GM21825 (cell line): ENCODE results near the gene DIP2C.
A peak's percentile ranks its signal among the peaks of the same experiment; 100 is the strongest.

Experiments used
- ATAC-seq: cut with Tn5 transposase; IDR thresholded peaks from one replicate; pipeline ENCODE4 v1.9.1; 2021; ENCODE audit warnings: mild to moderate bottlenecking, moderate library complexity; ENCODE audit not compliant: unreplicated experiment

DIP2C gene

GRCh38 chr10:299512-299911, 390.0 kb downstream of the DIP2C start:
- no peak for ATAC-seq

GRCh38 chr10:298033-298432, 391.4 kb downstream of the DIP2C start:
- no peak for ATAC-seq

DNA sequence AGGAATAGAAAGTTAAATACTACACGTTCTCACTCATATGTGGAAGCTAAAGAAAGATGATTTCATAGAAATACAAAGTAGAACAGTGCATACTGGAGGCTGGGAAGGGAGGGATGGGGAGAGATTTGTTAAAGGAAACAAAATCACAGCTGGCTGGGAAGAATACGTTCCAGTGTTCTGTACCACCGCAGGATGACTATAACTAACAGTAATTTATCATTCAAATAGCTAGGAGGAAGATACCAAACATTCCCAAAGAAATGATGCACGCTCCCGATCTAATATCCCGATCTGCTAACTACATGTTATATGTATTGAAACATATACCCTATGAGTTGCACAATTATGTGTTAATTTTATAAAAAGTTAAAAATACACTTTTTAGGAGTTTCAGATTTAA, 391.9 kb downstream of the DIP2C start:
- ATAC-seq, result no peak

GRCh38 chr10:293636-294035, 395.8 kb downstream of the DIP2C start:
- no peak for ATAC-seq

DNA sequence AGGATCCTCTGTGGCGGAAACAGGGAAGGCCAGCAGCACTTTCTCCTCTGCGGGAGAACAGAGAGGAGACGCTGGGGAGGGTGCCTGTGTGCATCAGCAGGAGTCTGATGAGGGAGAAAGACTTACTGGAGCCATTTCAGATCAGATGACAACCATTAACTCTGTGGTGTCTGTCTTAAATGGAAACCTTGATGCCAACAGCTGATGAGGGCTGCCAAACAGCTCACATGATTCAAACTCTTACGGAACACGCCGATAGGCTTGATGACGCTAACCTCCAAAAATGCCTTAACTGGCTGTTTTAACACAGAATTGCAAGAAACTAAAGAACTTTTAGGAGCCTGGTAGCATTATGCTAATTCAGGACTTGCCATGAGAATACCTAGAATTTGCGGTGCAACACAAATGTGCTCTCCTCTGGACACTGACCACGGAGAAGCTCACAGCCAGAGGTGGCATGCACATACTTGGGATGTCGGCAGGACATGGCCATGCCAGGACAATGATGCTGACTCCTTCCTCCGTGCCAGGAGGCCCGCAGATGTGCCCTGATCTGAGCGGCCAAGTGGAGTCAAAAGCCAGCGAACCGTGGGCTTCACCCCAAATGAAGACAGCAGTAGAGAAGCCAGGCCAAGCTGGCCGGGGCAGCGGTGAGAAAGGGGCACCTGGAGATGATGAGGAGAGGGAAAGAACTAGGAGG, 399.3 kb downstream of the DIP2C start:
- no peak for ATAC-seq

DNA sequence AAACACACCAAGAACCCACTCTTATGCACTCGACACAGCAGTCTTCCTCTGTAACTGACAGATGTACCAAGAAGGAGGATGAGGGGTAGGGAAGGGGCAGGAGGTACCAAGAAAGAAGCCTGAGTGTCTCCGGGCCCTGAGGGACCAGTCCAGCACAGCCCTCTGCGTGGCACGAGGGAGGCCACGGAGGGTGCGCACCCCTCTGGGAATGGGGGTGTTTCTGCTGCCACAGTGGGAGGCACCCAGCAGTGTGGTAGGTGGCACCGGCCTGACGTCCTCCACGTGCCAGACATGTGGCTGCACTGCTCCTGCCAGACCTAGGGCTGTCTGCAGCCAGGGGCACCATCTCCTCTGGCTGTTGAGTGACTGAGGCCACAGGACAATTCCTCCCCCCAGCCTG, 399.9 kb downstream of the DIP2C start:
- no peak for ATAC-seq

- ATAC-seq, result no peak
These were observed 400.9 kb downstream of the DIP2C start for GRCh38 chr10:288316-289200.

- ATAC-seq, result no peak
These were observed 401.7 kb downstream of the DIP2C start for GRCh38 chr10:287814-288213.

DNA sequence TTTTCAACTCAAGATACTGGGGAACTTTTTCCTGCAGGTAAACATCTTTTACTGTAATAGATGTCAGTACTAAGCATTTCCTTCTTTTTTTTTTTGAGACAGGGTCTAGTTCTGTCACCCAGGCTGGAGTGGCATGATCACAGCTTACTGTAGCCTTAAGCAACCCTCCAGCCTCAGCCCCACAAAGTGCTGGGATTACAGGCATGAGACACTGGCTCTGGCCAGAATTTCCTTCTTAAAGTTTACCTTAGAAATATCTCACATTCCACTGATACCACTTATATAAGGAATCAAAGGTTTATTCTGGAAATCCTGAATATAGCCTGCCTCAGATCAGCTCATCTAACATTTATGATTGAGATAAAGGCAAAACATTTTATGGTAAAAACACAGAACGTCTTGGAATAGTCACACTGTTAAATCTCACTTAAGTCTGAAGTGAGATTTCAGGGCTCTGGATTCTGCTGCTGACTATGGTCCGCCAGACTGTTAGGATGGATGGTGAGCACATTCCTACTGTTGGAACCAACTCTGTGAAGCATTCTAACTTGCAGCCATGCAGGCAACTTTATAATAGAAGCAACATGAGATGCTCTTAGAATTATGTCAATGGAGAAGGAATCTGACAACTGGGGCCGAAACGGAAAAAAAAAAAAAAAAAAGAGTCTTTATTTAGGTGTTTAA, 402.3 kb downstream of the DIP2C start:
- no peak for ATAC-seq

GRCh38 chr10:285216-285615, 404.3 kb downstream of the DIP2C start:
- ATAC-seq, result no peak

GRCh38 chr10:283916-284356, 405.5 kb downstream of the DIP2C start:
- peak; percentile 86 for ATAC-seq

DNA sequence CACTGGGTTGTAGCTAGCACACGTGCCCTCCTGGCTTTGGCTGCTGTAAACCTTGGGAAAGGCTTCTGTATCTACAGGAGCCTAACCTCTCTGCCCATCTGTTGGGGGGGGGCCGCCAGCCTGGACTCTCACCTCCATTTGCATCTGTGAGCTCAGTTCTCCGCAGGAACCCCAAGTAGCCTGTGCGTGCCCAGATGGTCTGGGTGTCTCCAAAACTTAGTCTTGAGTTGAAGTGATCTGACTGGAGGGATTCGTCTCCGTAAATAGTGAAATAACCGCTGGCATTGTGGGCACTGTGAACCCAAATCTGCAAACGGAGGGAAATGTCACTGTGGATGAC, 406.4 kb downstream of the DIP2C start:
- no peak for ATAC-seq

DNA sequence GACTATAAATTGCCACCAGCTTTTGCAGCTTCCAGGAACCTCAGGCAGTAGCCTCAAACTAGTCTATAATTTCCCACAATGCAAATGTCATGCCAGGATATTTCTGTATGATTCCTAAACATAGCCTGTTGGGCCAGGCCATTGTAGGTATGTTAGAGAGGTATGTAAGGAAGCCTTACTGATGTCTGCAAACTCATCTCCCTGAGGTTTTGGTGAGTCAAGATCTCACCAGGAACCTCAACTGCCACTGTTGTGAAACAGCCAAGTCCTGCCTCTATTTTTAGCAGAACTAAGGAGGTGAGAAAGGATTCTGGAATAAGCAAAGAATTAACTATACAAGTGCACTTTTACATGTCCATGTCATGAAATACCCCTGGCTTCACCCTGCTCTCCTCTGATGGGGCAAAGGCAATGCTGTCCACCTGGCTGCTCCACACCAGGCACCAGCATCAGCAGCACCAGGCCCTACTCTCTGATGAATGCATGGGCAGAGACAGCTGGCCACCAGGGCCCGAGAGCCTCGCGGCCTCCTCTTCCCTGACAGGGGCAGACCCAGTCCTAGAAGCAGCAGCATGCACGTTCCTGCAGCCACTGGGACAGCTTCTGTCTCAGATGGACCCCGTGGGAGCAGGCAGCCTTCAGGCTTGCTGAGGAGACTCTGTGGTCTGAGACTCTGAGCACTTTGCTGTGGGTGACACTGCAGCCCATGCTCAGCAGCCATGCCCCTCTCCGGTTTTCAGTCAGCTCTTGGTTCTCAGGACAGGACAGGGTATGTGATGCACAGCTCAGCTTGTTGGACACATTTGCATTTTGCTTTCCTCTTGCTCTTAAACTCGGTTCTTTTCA, 407.0 kb downstream of the DIP2C start:
- ATAC-seq, result no peak

- ATAC-seq, result no peak
These were observed 409.8 kb downstream of the DIP2C start for GRCh38 chr10:279655-280054.

DNA sequence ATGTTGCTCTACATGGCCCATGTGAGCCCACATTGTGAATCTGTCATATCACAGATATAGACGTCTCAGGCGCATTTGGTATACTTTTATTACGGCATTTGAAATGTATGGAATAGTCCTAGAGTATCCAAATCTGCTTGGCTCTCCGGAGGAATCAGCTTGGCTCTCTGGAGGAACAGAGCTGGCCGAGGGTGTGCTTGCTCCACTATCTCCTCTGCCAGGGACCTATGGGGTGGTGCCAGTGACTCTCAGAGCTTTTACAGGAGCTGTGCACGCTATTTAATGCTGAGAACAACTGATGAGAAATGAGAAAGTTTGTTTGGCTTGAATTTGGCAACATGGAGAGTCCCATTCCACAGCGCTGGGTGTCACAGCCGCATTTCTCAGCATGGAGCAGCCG, 410.2 kb downstream of the DIP2C start:
- ATAC-seq, result no peak

- ATAC-seq, result no peak
These were observed 410.8 kb downstream of the DIP2C start for GRCh38 chr10:278707-279106.

GRCh38 chr10:277963-278362, 411.5 kb downstream of the DIP2C start:
- no peak for ATAC-seq

- no peak for ATAC-seq
These were observed 413.8 kb downstream of the DIP2C start for GRCh38 chr10:275680-276079.

GRCh38 chr10:274866-275265, 414.6 kb downstream of the DIP2C start:
- no peak for ATAC-seq

DNA sequence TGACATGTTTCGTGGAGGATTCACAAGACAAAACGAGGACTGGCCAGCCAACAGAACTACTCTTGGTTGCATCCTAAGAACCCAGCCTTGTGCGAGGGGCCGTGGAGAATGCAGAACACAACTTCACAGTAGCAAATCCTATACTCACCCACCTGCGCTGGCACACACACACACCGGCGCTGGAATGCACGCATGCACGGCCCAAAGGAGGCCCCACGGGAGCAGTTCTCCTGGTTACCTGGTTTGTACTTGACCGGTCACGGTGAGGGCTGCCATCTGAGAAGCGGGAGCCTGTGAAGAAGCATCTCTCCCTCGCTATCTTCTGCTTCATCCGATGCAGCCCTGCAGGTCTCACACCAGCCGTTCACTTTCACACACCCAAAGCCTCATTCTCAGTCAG, 416.4 kb downstream of the DIP2C start:
- ATAC-seq, result no peak

GRCh38 chr10:271722-272121, 417.7 kb downstream of the DIP2C start:
- ATAC-seq, result no peak
